HG03442 (cell line): ENCODE data around the gene HCN1.
"Not testable (repeated sequence)": the region's sequence is repeated elsewhere in the genome, so short reads cannot be mapped to it uniquely, and the experiment has no call there.

Source experiments
- ATAC-seq: cut with Tn5 transposase; IDR thresholded peaks from one replicate; pipeline ENCODE4 v1.9.1; 2021; ENCODE audit warnings: mild to moderate bottlenecking, moderate library complexity; ENCODE audit not compliant: unreplicated experiment

Gene HCN1

GRCh38 chr5:45312627-45313026, 383.6 kb downstream of the HCN1 start:
- not testable (repeated sequence) for ATAC-seq

DNA sequence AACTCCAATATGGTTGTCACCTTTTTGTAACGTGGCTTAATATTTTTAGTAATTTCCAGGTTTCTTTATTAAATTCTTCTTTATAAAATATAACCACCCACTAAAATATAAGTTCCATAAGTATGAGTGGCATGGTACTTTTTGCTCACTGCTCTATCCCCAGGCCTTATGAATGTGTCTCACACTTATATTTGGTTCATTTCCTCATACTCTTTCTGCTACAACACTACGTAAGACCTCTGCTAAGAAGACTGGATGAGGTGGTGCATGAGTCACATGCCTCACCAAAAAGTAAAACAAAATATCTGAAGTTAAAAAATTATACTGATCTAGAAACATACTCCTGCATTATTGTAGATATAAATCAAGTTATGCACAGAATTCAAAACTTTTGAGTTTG, 400.9 kb downstream of the HCN1 start:
- no peak for ATAC-seq

DNA sequence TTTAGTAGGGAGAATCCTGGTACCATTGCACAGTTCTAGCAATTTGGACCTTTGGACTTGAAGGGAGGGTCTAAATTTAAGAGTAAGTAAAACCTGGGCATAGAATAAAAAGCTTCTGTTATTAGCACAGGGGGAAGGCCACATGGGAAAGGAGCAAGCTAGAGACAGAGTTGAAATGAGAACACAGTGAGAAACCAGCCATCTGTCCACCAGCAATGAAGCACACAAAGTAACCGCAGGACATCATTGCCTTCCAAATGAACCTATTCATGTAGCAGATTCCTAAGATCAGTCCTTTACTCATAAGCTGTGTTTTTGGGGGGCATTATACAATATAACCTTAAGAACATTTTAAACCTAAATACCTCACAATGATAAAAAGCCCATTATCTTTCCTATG, 407.4 kb downstream of the HCN1 start:
- ATAC-seq, result no peak

DNA sequence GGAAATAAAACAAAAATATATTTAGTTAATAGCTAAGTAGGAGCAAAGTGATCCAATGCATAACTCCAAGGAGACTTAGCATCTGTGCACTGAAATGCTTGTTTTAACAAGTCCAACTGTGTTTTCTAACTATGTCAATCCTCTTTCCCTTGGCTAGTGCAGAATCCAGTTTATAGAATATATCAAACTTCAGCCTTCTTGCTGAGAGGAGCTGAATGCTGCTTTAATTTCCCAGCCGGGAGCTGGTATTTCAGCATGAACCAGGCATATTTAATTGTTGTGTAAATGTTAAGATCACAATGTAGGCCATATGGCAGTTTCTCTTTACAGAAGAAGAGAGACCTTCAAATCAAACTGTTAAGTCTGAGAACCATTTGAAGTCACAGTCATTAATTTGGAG, 411.7 kb downstream of the HCN1 start:
- ATAC-seq, result no peak

DNA sequence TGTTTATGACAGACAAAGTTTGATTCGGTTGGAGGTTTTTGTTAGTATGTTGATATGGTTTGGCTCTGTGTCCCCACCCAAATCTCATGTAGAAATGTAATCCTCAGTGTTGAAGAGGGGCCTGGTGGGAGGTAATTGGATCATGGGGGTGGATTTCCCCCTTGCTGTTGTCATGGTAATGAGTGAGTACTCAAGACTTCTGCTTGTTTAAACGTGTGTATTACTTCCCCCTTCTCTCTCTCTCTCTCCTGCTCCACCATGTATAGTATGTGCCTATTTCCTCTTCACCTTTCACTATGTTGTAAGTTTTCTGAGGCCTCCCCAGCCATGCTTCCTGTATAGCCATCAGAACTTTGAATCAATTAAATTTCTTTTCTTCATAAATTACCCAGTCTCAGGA, 415.1 kb downstream of the HCN1 start:
- ATAC-seq, result no peak

GRCh38 chr5:45279109-45279508, 417.1 kb downstream of the HCN1 start:
- ATAC-seq, result no peak

GRCh38 chr5:45277860-45278259, 418.3 kb downstream of the HCN1 start:
- no peak for ATAC-seq

- ATAC-seq, result no peak
These were observed 421.9 kb downstream of the HCN1 start for GRCh38 chr5:45274241-45274640.

- ATAC-seq, result no peak
These were observed 424.6 kb downstream of the HCN1 start for GRCh38 chr5:45271626-45272025.

GRCh38 chr5:45264447-45264846, 431.7 kb downstream of the HCN1 start:
- no peak for ATAC-seq

GRCh38 chr5:45262061-45262590, 434.1 kb downstream of the HCN1 start:
- ATAC-seq, result no peak

DNA sequence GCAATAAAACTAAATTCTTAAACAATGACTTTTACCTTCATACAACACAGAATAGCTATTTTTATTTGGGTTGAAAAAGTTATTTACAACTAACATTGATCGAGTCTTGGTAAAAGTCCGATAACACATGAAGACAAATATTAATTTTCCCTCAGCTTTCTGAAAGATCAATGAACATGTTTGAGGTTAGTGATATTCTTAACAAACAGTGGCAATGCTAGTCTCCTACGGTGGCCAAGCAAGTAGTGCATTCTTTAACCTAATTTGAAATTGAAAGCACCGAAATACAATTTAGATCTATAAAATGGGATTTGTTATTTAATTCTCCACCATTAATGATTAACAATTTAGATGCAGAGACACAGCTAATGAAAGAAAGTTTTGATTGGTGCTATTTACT, 435.1 kb downstream of the HCN1 start:
- no peak for ATAC-seq

- ATAC-seq, result no peak
These were observed 435.9 kb downstream of the HCN1 start for GRCh38 chr5:45260292-45260691.

GRCh38 chr5:45252978-45253377, 443.2 kb downstream of the HCN1 start:
- ATAC-seq, result no peak

GRCh38 chr5:45252541-45252940, 443.6 kb downstream of the HCN1 start:
- ATAC-seq, result no peak

DNA sequence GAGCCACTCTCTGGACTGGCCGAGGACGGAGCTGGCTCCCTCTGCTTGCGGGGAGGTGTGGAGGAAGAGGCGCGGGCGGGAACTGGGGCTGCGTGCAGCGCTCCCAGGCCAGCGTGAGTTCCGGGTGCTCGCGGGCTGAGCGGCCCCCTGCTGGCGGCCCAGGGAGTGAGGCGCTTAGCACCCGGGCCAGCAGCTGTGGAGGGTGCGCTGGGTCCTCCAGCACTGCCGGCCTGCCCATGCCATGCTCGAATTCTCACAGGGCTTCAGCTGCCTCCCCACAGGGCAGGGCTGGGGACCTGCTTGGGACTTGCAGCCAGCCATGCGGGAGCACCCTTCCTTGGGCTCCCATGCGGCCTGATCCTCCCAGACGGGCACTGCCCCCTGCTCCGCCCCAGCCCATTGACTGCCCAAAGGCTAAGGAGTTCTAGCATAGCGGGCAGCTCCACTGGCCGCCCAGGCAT, 470.6 kb downstream of the HCN1 start:
- ATAC-seq, result no peak

GRCh38 chr5:45205403-45205961, 490.7 kb downstream of the HCN1 start:
- ATAC-seq, result no peak
